ENCODE results near the gene CYP3A4.
"Not testable (repeated sequence)": the region's sequence is repeated elsewhere in the genome, so short reads cannot be mapped to it uniquely, and the experiment has no call there.

CYP3A4 gene

DNA sequence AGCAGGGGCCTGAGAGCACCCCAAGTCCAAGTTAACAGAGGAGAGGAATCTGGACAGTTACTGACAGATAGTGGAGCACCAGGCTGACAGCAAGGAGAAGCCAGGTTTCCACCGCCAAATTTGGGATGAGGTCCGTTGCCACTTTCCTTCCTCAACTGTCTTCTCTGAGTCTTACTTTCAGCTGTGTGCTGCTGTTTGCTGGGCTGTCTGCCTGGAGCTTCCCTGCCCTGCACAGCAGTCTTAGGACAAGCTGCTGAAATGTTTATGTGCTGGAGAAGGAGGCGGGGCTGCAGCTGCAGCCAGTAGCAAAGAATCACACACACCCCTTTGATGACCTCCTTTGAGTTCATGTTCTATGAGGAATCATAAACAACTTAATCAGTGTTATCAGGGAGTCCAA, 31.6 kb downstream of the CYP3A4 start:
- no peak for DNase-seq (ENCODE audit: low read depth)

DNA sequence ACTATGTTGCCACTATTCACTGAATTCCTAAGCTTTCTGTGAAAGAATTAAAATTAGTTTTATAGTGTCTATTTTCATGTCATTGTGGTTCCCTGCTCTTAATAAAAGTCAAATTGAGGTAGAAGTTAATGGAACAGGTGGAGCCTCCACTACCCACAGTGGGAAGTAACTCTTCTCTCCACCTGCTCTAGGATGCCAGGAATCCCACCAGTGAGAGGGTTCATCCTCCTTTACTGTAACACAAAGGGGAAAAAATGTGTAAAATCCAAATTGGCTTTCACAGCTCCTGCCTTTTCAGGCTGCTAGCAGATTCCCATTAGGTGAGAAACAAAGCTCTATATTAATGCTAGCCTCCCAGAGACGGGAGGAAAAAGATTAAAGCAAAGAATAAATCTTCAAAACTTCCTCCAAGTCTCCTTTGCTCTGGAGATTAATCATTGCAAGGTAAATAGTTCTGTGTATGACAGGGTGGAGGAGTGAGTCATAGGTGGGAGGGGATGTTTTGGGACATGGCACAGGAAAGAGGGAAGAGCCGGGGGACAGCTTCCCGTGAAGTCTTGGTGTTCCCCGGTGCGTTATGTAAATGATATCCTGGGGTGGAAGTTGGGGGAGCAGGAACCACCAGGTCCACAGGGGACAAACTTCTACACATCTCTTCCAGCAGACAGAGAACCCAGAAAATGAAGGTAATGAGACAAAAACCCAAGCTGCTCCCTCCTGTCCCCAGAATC, 32.5 kb downstream of the CYP3A4 start:
- not testable (repeated sequence) for DNase-seq (ENCODE audit: low read depth)

DNA sequence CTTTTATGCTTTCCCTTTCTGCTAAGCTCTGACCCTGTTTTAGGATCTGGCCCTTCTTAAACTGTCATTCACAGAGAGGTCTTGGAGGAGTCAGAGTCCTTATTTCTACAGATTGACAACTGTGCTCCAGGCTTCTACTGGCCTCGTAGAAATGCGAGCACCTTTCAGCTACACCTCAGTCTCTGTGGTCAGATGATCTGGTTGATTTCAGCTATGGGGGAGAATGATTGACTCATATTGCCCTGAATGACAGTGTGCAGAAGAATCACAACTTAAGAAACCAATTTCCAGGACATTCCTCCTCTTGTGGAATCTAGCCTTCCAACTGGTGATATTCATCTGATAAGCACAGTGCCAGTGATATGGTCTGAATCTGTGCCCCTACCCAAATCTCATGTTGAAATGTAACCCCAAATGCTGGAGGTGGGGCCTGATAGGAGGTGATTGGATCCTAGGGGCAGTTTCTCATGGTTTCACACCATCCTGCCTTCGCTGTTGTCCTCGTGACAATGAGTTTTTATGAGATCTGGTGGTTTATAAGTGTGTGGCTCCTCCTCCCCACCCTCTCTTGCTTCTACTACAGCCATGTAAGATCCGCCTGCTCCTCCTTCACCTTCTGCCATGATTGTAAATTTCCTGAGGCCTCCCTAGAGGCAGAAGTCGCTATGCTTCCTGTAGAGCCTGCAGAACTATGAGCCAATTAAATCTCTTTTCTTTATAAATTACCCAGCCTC, 35.0 kb downstream of the CYP3A4 start:
- no peak for DNase-seq (ENCODE audit: low read depth)

DNA sequence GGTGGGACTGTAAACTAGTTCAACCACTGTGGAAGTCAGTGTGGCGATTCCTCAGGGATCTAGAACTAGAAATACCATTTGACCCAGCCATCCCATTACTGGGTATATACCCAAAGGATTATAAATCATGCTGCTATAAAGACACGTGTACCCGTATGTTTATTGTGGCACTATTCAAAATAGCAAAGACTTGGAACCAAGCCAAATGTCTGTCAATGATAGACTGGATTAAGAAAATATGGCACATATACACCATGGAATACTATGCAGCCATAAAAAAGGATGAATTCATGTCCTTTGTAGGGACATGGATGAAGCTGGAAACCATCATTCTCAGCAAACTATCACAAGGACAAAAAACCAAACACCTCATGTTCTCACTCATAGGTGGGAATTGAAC, 37.1 kb downstream of the CYP3A4 start:
- not testable (repeated sequence) for DNase-seq (ENCODE audit: low read depth)

DNA sequence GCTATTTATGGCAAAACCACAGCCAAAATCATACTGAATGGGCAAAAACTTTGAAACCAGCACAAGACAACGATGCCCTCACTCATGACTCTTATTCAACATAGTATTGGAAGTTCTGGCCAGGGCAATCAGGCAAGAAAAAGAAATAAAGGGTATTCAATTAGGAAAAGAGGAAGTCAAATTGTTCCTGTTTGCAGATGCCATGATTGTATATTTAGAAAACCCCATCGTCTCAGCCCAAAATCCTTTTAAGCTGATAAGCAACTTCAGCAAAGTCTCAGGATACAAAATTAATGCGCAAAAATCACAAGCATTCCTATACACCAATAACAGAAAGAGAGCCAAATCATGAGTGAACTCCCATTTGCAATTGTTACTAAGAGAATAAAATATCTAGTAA, 38.6 kb downstream of the CYP3A4 start:
- DNase-seq (ENCODE audit: low read depth) = not testable (repeated sequence)

DNA sequence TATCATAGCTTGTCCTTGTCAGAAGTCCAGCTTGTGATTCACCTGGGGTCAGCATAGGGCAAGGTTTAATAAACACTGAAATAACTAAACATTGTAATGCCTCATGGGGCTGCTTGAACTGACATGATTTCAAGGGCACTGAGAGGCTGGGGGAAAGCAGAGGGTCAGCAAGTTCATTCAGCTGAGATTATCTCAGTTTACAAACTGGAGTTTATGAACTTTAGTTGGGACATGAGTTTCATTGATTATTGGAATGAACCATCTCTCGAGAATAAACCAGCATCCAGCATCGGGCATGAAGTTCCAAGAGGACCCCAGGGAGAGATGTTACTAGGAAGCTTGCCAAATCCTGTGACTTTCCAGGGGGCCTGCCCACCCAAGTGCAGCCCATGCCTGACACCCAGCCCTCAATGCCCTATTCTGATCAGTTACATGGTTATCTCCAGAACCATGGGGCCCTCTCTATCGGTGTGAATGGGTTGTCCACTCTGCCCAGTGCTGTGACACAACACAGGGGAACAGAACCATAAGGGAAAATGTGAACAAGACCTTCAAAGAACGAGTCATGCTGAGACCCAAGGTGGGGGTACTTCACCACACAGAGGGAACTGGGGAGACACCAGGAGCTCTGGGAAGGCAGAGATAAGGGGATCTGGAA, 41.1 kb downstream of the CYP3A4 start:
- DNase-seq (ENCODE audit: low read depth) = no peak

DNA sequence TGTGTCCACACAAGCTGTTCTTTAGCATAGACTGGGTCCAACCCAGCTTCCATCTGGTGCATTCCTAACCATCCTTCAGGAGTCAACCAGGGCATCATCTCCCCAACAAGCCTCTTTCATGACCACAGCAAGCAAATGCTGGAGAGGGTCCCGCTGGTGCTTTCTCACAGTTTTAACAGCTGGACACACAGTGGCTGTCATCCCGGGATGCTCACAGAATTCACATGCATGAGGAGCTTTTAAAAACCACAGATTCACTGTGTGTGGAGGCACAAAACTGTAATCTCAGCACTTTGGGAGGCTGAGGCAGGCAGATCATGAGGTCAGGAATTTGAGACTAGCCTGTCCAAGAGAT, 42.6 kb downstream of the CYP3A4 start:
- no peak for DNase-seq (ENCODE audit: low read depth)

DNA sequence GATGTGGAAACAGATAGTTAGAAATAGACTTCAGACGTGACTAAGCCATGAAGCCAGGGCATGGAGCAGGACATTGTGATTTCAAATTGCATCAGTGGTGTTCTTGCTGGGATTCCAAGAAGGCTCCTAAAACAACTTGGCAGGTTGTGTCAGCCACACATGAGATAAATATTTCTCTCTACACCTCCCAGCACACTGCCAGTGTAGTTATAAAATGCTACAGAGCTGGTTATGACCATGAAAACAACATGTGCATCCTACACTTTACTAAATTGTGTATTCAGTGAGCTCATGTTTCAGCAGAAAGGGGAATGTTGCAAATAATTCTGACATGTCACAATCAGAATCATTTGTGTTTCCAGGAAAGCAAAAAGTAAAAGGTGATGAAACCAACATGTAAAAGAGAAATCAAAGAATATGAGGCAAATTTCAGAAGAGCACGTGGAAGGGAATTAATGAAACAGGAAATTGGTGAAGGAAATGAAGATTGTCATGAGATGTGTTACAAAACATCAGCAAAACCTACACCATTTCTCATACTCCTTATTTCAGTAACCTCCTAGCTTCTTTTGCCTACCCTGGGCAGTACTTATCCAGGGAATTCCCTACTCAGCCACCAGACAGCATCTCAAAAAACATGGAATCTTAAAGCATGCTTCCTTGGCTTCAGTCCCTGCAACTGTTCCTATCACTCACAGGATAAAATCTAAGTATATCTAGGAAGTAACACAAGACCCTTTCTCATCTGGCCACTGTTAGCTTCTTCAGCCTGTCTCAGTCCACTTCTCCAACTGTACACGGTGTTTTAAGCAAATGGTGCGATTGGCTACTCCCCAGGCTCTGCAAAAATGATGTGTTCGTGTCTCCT, 43.2 kb downstream of the CYP3A4 start:
- no peak for DNase-seq (ENCODE audit: low read depth)

DNA sequence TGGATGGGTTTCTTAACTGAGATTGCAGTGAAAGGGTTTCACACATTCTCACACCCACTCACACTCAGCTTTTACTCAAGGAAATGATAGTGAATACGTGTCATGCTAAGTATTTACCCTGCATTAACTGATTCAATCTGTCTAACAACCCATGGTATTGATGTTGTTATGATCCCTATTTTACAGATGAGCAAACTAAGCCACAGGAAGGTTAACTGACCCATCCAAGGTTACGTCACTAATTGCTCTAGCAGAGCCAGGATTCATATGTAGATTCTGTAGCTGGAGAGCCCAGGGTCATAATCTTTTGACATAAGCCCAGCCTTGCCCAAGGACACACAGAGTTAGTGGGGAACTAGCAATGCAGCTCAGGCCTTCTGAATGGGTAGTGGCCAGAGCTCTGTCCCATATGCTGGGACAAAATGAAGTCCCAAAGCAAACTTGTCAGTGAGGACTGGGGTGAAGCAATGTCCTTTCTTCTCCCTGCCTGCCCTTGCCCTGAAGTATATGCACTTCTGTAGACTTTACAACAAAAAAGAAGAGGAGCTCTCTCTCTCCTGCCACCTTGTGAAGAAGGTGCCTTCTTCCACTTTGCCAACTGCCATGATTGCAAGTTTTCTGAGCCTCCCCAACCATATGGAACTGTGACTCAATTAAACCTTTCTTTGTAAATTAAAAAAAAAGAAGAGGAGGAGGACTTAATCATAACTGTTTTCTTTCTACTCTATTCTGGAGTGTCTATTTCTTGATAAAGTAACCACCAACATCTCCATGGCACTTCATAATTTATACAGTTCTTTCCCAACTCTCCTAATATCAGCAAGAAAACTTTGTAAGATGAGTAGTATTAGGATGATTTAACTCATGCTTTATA, 44.0 kb downstream of the CYP3A4 start:
- DNase-seq (ENCODE audit: low read depth) = no peak

DNA sequence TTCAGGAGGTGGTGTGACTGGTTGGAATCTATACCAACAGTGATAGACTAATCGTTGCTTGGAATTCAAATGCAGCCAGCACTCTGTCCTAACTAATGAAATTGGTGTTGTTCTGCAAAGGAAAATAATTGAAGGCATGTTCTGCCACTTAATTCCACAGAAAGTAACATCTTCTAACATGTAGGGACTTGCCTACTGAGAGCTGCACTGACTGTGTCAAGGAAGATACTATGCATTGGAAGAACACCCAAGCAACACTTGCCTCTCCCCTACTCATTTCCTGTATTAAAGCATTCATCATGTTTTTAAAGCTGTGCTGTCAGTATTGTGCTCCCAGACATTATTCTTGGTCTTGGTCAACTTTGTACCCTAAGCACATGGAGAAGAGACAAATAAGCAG, 46.3 kb downstream of the CYP3A4 start:
- no peak for DNase-seq (ENCODE audit: low read depth)

DNA sequence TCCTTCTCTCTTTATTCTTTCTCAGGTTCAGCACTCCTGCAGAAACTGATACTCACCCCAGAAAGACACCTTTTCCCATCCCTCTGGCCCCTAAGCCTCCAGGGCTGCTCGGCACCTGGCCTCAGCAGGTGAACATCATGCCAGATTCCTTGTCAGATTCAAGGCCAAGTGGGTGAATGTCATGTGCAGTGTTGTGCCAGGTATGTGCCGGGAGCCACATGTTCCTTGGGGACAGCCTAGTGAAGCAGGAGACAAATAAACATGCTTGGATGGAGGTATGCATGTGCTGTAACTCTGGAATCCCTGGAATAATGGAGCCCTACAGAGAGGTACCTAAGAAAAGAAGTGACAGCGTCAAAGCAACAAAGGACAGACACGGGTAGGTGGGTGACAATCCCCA, 47.3 kb downstream of the CYP3A4 start:
- DNase-seq (ENCODE audit: low read depth) = not testable (repeated sequence)

DNA sequence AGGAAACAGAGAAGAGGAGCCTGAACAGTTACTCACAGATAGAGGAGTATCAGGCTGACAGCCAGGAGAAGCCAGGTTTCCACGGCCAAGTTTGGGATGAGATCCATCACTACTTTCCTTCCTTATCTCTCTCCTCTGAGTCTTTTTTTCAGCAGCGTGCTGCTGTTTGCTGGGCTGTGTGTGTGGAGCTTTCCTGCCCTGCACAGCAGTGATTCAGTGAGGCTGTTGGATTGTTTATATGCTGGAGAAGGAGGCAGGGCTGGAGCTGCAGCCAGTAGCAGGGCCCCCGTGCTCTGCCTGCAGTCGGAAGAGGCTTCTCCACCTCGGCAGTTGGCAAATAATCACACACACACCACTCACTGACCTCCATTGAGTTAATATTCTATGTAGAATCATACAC, 49.0 kb downstream of the CYP3A4 start, which contains the start of gene CYP3A7:
Gene CYP3A7 (minus strand): TSS at position 210 of the 400 bp plus-strand sequence. CDS start 103 bp downstream, at position 107.
- no peak for DNase-seq (ENCODE audit: low read depth)

DNA sequence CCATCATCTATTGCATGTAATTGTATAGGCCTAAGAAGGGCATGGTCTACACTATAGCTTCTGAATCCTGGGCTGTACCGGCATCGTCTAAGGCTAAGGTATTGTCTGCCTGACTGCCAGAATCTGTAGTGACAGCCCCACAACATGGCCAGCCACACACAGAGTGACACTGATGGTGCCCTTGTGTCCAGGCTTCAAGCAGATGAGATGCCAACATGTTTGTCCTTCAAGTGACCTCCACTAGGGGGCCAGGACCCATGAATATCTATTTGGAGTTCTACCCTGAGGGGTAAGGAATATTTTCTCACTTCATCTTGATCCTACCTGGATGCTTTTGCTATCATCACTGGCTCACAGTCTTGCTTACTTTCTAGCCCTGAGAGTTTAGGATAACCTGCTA, 50.5 kb downstream of the CYP3A4 start:
- peak; percentile 1 for DNase-seq (ENCODE audit: low read depth)

DNA sequence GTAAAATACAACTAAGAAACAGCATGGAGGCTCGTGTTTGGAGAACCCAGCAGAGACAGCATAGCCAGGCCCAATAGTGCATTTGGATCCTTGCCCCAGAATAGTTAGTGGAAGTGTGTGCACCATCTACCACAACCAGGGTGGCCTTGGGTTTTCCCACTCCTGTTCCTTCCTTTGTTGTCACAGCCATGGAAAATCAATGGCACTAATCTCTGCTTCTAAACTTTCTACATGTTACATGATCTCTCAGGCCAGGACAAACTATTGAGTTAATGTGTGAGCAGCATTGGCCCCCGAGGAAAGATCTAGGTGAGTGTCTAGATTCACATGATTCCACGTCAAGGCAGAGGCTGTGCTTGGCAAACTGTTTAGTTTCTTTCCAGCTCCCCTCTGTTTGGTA, 51.0 kb downstream of the CYP3A4 start:
- no peak for DNase-seq (ENCODE audit: low read depth)

DNA sequence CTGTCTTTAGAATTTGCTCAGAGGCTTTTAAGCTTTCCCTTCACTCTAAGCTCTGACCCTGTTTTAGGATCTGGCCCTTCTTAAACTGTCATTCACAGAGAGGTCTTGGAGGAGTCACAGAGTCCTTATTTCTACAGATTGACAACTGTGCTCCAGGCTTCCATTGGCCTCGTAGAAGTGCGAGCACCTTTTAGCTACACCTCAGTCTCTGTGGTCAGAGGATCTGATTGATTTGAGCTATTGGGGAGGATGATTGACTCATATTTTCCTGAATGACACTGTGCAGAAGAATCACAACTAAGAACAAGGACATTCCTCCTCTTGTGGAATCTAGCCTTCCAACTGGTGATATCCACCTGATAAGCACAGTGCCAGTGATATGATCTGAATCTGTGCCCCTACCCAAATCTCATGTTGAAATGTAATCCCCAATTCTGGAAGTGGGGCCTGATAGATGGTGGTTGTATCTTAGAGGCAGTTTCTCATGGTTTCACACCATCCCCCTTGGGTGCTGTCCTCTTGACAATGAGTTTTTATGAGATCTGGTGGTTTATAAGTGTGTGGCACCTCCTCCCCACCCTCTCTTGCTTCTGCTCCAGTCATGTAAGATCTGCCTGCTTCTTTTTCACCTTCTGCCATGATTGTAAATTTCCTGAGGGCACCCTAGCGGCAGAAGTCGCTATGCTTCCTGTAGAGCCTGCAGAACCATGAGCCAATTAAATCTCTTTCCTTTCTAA, 52.2 kb downstream of the CYP3A4 start:
- no peak for DNase-seq (ENCODE audit: low read depth)

DNA sequence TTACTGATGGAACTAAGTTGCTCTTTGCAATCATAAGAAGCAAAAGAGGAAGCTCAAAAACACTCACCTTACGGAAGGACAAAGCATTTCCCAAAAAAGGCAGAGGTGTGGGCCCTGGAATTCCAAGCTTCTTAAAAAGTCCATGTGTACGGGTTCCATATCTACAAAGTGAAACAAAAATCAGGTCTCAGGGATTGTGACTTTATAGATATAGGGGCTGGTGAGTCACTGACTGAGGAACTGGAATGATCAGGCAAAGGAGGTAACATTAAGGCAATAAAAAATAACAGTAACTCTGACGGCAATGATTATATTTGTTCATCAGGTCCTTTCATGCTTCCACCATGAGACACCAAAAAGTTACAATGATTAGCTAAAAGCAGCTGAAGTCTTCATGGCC, 53.0 kb downstream of the CYP3A4 start:
- DNase-seq (ENCODE audit: low read depth) = no peak

DNA sequence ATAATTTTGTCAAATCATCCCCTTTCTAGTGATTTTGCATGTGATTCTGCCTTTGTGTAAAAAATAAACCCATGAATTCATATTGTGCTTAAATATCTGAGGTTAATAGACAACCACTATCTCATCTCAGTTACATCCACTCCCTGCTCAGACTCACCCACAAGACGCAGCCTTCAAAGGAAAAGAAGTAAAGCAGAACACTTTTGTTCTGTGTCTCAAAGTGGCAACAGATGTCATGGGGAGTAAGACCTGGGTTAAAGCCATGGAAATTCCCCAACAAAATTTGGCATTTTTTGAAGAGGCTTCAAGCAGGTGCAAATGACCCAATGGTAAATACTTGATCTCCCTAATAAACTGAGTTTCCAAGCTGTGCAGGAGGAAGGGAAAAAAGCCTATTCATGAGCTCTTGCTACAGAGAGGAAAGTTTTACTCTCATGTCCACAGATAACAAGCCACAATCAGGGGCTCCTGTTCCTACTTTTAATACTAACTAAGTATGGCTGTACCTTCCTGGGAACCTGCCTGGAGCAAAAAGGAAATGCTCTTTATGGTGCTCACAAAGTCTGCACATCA, 53.7 kb downstream of the CYP3A4 start:
- DNase-seq (ENCODE audit: low read depth) = no peak

DNA sequence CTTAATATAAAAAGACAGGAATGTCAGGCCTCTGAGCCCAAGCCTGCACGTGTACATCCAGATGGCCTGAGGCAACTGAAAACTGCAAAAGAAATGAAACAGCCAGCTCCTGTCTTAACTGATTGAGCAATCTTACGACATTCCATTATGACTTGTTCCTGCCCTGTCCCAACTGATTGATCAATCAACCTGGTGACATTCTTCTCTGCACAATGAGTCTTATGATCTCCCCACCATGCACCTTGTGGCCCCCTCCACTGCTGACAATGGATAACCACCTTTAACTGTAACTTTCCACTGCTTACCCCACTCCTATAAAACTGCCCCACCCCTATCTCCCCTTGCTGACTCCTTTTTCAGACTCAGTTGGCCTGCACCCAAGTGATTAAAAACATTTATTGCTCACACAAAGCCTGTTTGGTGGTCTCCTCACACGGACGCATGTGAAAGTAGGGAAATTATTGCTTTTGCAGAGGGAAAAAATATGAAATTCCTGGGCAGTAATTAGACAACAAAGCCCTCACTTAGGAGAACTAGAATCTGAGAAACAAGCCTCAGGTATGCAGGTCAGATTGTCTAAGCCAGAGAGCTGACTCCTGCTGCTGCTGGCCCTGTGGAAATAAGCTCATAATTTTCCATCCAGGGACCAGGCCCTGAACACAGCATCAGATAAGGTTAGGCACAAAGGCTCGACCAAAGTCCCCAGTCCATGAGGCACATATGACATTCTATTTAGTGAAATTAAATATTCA, 54.3 kb downstream of the CYP3A4 start:
- DNase-seq (ENCODE audit: low read depth) = no peak

DNA sequence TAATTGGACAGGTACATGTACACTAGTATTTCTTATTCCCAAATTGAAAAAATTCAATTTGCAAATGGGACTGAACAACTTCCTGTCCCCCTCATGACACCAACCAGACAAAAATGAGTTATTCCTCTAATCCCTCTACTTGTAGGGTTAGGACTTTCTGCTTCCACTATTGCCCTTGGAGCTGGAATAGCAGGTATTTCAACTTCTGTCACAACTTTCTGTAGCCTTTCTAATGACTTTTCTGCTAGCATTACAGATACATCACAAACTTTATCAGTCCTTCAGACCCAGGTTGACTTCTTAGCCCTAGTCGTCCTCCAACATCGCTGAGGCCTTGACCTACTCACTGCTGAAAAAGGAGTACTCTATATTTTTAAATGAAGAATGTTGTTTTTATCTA, 55.4 kb downstream of the CYP3A4 start:
- no peak for DNase-seq (ENCODE audit: low read depth)

Data from stimulated activated CD8-positive, alpha-beta memory T cell treated with anti-CD3 and anti-CD28 coated beads, Interleukin-7, amount 100 ng/mL, for 24 hours (primary cell).